ENCODE measurements around the gene PCED1B. TPM values are rescaled to one million over a fixed set of nuclear protein-coding genes. Genes with fewer than 3 reads are reported as not detected.

PCED1B gene
- total and polyA plus RNA-seq, 2 donors (not counting 1 experiment from before 2014, with no cell fraction given), result 26.2 to 45.8 TPM

DNA sequence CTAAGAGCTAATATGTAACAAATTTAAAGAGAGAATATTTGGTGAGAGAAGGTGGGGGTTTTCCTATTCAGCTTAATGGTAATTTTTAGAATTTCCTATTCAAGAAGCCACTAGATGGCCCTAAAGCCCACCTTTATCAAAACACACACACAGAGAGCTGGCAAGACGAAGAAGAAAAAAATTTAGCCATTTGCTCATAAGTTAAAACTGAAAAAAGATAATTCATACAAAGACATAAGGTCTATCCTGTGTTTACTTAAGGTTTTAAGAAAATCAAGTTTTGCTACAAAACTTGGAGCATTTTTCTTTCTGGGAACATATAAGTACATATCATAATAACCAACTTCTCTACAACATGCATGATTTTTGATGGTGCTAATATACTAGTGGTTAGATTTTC is 46.8 kb upstream of the PCED1B start:
- WGBS (ENCODE audit: insufficient coverage), result no CpG with 5 or more reads among the region's 1 CpG
- TF ChIP-seq EZH2 (IDR thresholded peaks at IDR 0.05; ENCODE audit: borderline replicate concordance, insufficient read depth, low read depth, low read length, poor library complexity, severe bottlenecking), result no peak
- TF ChIP-seq, protein P1, sequence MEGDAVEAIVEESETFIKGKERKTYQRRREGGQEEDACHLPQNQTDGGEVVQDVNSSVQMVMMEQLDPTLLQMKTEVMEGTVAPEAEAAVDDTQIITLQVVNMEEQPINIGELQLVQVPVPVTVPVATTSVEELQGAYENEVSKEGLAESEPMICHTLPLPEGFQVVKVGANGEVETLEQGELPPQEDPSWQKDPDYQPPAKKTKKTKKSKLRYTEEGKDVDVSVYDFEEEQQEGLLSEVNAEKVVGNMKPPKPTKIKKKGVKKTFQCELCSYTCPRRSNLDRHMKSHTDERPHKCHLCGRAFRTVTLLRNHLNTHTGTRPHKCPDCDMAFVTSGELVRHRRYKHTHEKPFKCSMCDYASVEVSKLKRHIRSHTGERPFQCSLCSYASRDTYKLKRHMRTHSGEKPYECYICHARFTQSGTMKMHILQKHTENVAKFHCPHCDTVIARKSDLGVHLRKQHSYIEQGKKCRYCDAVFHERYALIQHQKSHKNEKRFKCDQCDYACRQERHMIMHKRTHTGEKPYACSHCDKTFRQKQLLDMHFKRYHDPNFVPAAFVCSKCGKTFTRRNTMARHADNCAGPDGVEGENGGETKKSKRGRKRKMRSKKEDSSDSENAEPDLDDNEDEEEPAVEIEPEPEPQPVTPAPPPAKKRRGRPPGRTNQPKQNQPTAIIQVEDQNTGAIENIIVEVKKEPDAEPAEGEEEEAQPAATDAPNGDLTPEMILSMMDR (IDR thresholded peaks at IDR 0.05), result peak; percentile 77
- H3K4me2 ChIP-seq (replicated peaks; ENCODE audit: low read depth, low read length, poor library complexity, severe bottlenecking), result peak overlapping the region; percentile 6
- H4K20me1 ChIP-seq (ENCODE audit: control insufficient read depth, insufficient read depth, low read length, poor library complexity, severe bottlenecking), result no peaks in the 10 kb centered on the region
- H3K27ac Mint-ChIP-seq, result no peak overlapping the region
- H3K9me3 Mint-ChIP-seq (ENCODE audit: insufficient read depth), result no peaks in the 10 kb centered on the region
- H3K27ac ChIP-seq (ENCODE audit: low read length in 2 of 2), result no peak overlapping the region
- H3K79me2 ChIP-seq (ENCODE audit: control insufficient read depth, insufficient read depth, low read length), result no peaks in the 10 kb centered on the region
- ATAC-seq (ENCODE audit: low read depth) (peak; percentile 81), DNase-seq (peak; percentile 78)
- ChIA-PET POLR2A (interaction anchor here (0.5 to 1.3 kb wide), 2 partner anchors 303 to 365 kb away, joined by 4 to 5 read pairs; no protein-coding TSS in a partner anchor), CTCF (interaction anchor here (0.6 to 5.6 kb wide), 84 partner anchors 9 to 737 kb away, joined by 3 to 192 read pairs (median 4); partner anchors contain the start of genes AMIGO2 and PCED1B)
- H2AFZ ChIP-seq (ENCODE audit: insufficient read depth, low read depth, low read length, poor library complexity, severe bottlenecking), result peak overlapping the region; percentile 29
- H3K4me1 ChIP-seq (ENCODE audit: control insufficient read depth in 2 of 2, insufficient read depth in 2 of 2, low read length in 2 of 2), result peaks cover 0 to 3% of the 10 kb centered on the region in 2 donors
- peaks cover 8% of the 10 kb centered on the region for H3K4me1 Mint-ChIP-seq
- no peaks in the 10 kb centered on the region for H3K36me3 ChIP-seq (replicated peaks in 1 of 2; ENCODE audit: control extremely low read depth in 1 of 2, control insufficient read depth in 1 of 2, extremely low read depth in 1 of 2, insufficient read depth in 2 of 2, low read length in 1 of 2)
- no peaks in the 10 kb centered on the region for H3K27me3 ChIP-seq (replicated peaks in 1 of 4; ENCODE audit: control extremely low read depth in 1 of 4, control insufficient read depth in 3 of 4, insufficient read depth in 4 of 4, low read length in 3 of 4)
- no peaks in the 10 kb centered on the region for H3K27me3 Mint-ChIP-seq
- H3K4me3 Mint-ChIP-seq, result no peak overlapping the region
- intact Hi-C loops (cut with micrococcal nuclease), result loop anchor here (1.0 to 5.0 kb wide), 7 partner anchors 50 to 654 kb away; no protein-coding TSS in a partner anchor
- no peak overlapping the region for H3K9ac ChIP-seq (ENCODE audit: low read length)
- no peak overlapping the region for H3K4me3 ChIP-seq (ENCODE audit: control extremely low read depth in 1 of 5, extremely low read depth in 1 of 5, insufficient read depth in 1 of 5, low read depth in 2 of 5, low read length in 4 of 5)
- no peaks in the 10 kb centered on the region for H3K9me3 ChIP-seq (ENCODE audit: control extremely low read depth in 1 of 3, control insufficient read depth in 2 of 3, insufficient read depth in 1 of 3, low read length in 2 of 3)

DNA sequence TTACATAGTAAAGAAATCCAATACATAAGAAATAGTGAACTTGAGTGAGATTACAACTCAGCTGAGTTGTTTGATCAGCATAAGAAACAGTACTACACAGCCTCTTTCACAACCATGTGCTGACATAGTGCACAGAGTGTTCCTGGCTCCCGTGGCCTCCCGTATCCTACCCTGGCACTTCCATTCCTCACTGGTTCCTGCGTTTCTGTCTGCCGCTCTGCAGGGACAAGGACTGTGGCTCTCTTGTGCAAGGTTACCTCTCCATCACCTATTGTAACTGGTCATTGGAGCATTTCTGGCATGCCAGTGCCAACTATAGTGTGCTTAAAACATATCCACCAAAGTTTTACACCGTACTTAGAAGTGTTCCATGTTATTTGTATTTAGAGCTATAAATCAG is 46.3 kb upstream of the PCED1B start:
- H3K4me2 ChIP-seq (replicated peaks; ENCODE audit: low read depth, low read length, poor library complexity, severe bottlenecking), result peak overlapping the region; percentile 6
- no peaks in the 10 kb centered on the region for H3K27me3 ChIP-seq (replicated peaks in 1 of 4; ENCODE audit: control extremely low read depth in 1 of 4, control insufficient read depth in 3 of 4, insufficient read depth in 4 of 4, low read length in 3 of 4)
- Mint-ChIP-seq H3K27me3 (no peaks in the 10 kb centered on the region), H3K9me3 (ENCODE audit: insufficient read depth) (no peaks in the 10 kb centered on the region), H3K4me1 (peaks cover 8% of the 10 kb centered on the region), H3K27ac (no peak overlapping the region), H3K4me3 (no peak overlapping the region)
- intact Hi-C loops (cut with micrococcal nuclease), result loop anchor here (2.0 to 5.0 kb wide), 3 partner anchors 49 to 654 kb away; no protein-coding TSS in a partner anchor
- no peak overlapping the region for H3K27ac ChIP-seq (ENCODE audit: low read length in 2 of 2)
- no peak overlapping the region for H3K4me3 ChIP-seq (ENCODE audit: control extremely low read depth in 1 of 5, extremely low read depth in 1 of 5, insufficient read depth in 1 of 5, low read depth in 2 of 5, low read length in 4 of 5)
- H2AFZ ChIP-seq (ENCODE audit: insufficient read depth, low read depth, low read length, poor library complexity, severe bottlenecking), result peak overlapping the region; percentile 29
- H4K20me1 ChIP-seq (ENCODE audit: control insufficient read depth, insufficient read depth, low read length, poor library complexity, severe bottlenecking), result no peaks in the 10 kb centered on the region
- no peak overlapping the region for H3K9ac ChIP-seq (ENCODE audit: low read length)
- peak; percentile 13 for DNase-seq
- ChIA-PET POLR2A (interaction anchor here (0.5 to 1.3 kb wide), 3 partner anchors 195 to 365 kb away, joined by 4 to 5 read pairs (median 4); no protein-coding TSS in a partner anchor), CTCF (interaction anchor here (0.6 to 5.6 kb wide), 68 partner anchors 9 to 737 kb away, joined by 3 to 192 read pairs (median 4); partner anchors contain the start of genes AMIGO2 and PCED1B)
- H3K79me2 ChIP-seq (ENCODE audit: control insufficient read depth, insufficient read depth, low read length), result no peaks in the 10 kb centered on the region
- WGBS (ENCODE audit: insufficient coverage), result 68% methylated on average over 4 of the region's 5 CpGs
- H3K4me1 ChIP-seq (ENCODE audit: control insufficient read depth in 2 of 2, insufficient read depth in 2 of 2, low read length in 2 of 2), result peaks cover 0 to 3% of the 10 kb centered on the region in 2 donors
- H3K36me3 ChIP-seq (replicated peaks in 1 of 2; ENCODE audit: control extremely low read depth in 1 of 2, control insufficient read depth in 1 of 2, extremely low read depth in 1 of 2, insufficient read depth in 2 of 2, low read length in 1 of 2), result no peaks in the 10 kb centered on the region
- ATAC-seq (ENCODE audit: low read depth), result no peak
- no peaks in the 10 kb centered on the region for H3K9me3 ChIP-seq (ENCODE audit: control extremely low read depth in 1 of 3, control insufficient read depth in 2 of 3, insufficient read depth in 1 of 3, low read length in 2 of 3)
- TF ChIP-seq EZH2 (IDR thresholded peaks at IDR 0.05; ENCODE audit: borderline replicate concordance, insufficient read depth, low read depth, low read length, poor library complexity, severe bottlenecking), result no peak
- TF ChIP-seq, protein P1 (IDR thresholded peaks at IDR 0.05), result no peak
